Measurements from ENCODE around the gene MME. TPM values are rescaled to one million over a fixed set of nuclear protein-coding genes. Genes with fewer than 3 reads are reported as not detected.

MME gene
- total and polyA plus RNA-seq, 10 of the 15 experiments (the other 5 are each of a cell fraction or from before 2014, with no cell fraction given) = under 0.01 to 0.23 (median 0.09) TPM; not detected in 3

DNA sequence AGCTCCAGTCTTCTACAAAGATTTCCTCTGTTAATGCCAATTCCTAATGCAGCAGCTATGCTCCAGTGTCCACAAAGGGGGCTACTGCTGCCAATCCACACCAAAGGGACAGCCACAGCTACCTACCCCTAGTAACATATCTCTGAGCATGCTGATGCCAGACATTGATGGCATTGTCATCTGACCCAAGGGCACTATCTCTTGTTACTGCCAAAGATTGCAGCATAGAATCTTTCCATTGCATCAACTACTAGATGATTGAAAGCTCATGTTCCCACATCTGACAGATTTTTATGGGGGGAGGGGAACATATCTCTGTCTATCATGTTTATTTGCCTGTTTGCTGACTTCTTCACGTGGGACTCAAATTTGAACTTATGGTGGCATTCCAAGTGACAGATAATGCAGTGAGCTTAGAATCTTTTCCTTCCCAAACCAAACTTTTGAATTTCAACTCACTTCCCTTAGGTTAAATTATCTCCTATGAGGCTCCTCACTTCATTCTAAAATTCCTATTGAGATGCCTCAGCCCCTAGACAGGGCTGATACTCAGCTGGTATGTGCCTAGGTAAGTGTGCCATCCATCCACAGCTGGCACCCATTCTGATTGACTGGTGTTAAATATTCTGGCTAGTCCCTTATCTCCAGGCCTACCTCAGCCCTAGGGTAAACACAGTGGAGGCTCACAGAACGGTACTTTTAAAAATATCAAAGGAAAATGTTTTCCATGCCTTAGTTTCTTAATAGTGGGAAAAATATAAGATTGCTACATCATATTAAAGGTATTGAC is 113.0 kb downstream of the MME start (continued):
- TF ChIP-seq, protein P1, sequence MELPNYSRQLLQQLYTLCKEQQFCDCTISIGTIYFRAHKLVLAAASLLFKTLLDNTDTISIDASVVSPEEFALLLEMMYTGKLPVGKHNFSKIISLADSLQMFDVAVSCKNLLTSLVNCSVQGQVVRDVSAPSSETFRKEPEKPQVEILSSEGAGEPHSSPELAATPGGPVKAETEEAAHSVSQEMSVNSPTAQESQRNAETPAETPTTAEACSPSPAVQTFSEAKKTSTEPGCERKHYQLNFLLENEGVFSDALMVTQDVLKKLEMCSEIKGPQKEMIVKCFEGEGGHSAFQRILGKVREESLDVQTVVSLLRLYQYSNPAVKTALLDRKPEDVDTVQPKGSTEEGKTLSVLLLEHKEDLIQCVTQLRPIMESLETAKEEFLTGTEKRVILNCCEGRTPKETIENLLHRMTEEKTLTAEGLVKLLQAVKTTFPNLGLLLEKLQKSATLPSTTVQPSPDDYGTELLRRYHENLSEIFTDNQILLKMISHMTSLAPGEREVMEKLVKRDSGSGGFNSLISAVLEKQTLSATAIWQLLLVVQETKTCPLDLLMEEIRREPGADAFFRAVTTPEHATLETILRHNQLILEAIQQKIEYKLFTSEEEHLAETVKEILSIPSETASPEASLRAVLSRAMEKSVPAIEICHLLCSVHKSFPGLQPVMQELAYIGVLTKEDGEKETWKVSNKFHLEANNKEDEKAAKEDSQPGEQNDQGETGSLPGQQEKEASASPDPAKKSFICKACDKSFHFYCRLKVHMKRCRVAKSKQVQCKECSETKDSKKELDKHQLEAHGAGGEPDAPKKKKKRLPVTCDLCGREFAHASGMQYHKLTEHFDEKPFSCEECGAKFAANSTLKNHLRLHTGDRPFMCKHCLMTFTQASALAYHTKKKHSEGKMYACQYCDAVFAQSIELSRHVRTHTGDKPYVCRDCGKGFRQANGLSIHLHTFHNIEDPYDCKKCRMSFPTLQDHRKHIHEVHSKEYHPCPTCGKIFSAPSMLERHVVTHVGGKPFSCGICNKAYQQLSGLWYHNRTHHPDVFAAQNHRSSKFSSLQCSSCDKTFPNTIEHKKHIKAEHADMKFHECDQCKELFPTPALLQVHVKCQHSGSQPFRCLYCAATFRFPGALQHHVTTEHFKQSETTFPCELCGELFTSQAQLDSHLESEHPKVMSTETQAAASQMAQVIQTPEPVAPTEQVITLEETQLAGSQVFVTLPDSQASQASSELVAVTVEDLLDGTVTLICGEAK (IDR thresholded peaks at IDR 0.05; ENCODE audit: borderline replicate concordance) = no peak

DNA sequence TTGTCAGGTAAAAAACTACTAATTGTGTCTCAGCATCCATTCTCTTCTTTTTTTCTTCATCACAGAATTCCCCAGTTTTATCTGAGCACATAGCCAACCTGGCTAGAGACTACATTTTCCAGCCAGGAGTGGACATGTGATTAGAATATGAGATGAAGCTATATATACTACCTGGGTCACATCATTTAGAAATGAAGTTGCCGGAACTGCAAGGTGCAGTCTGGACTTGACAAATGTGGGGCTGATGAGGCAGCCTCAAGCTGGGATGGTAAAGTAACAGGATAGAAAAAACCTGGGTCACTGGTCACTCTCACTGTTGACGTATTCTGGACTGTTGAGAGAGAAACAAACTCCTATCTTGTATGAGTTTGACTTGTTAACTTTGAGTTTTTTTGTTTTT is 113.7 kb downstream of the MME start:
- FAIRE-seq (no peak), ATAC-seq (no peak), DNase-seq (ENCODE audit: low read depth, low spot score) (no peak)
- no peaks in the 10 kb centered on the region for H3K4me1 ChIP-seq (ENCODE audit: control insufficient read depth, insufficient read depth, low read length)
- H3K79me2 ChIP-seq (ENCODE audit: control insufficient read depth, insufficient read depth, low read length) = no peaks in the 10 kb centered on the region
- H3K9me3 ChIP-seq (replicated peaks; ENCODE audit: control insufficient read depth, insufficient read depth, low read length) = no peaks in the 10 kb centered on the region
- WGBS (ENCODE audit: insufficient coverage, insufficient replicate concordance, low lambda C conversion rate, missing lambda C conversion rate) = 50% methylated on average over 2 of the region's 2 CpGs
- POLR2A ChIA-PET = interaction anchor here (0.6 kb wide), 1 partner anchor 150 kb away, joined by 4 read pairs; no protein-coding TSS in a partner anchor
- no peak overlapping the region for H3K9ac ChIP-seq (ENCODE audit: control insufficient read depth, insufficient read depth, low read length)
- no peak overlapping the region for H3K4me3 ChIP-seq
- intact Hi-C loops (cut with micrococcal nuclease; ENCODE audit: unreplicated experiment) (no loop called here), in situ Hi-C loops (cut with MboI) (no loop called here)
- no peak overlapping the region for H2AFZ ChIP-seq (ENCODE audit: control insufficient read depth, low read depth, low read length)
- H3K4me2 ChIP-seq (ENCODE audit: control insufficient read depth, insufficient read depth) = no peak overlapping the region
- H3K27me3 ChIP-seq (replicated peaks in 1 of 2; ENCODE audit: control insufficient read depth in 2 of 2, insufficient read depth in 2 of 2, low read length in 1 of 2) = no peaks in the 10 kb centered on the region
- TF ChIP-seq POLR2AphosphoS5 (IDR thresholded peaks at IDR 0.05; ENCODE audit: low read length) = no peak
- TF ChIP-seq SMAD1 (IDR thresholded peaks at IDR 0.05; ENCODE audit: low read depth, partially characterized antibody) = no peak
- no peak for TF ChIP-seq CREB1 (IDR thresholded peaks at IDR 0.05; ENCODE audit: low read depth)
- TF ChIP-seq MTA3 (IDR thresholded peaks at IDR 0.05; ENCODE audit: borderline replicate concordance, low read length) = no peak
- TF ChIP-seq, protein P2, sequence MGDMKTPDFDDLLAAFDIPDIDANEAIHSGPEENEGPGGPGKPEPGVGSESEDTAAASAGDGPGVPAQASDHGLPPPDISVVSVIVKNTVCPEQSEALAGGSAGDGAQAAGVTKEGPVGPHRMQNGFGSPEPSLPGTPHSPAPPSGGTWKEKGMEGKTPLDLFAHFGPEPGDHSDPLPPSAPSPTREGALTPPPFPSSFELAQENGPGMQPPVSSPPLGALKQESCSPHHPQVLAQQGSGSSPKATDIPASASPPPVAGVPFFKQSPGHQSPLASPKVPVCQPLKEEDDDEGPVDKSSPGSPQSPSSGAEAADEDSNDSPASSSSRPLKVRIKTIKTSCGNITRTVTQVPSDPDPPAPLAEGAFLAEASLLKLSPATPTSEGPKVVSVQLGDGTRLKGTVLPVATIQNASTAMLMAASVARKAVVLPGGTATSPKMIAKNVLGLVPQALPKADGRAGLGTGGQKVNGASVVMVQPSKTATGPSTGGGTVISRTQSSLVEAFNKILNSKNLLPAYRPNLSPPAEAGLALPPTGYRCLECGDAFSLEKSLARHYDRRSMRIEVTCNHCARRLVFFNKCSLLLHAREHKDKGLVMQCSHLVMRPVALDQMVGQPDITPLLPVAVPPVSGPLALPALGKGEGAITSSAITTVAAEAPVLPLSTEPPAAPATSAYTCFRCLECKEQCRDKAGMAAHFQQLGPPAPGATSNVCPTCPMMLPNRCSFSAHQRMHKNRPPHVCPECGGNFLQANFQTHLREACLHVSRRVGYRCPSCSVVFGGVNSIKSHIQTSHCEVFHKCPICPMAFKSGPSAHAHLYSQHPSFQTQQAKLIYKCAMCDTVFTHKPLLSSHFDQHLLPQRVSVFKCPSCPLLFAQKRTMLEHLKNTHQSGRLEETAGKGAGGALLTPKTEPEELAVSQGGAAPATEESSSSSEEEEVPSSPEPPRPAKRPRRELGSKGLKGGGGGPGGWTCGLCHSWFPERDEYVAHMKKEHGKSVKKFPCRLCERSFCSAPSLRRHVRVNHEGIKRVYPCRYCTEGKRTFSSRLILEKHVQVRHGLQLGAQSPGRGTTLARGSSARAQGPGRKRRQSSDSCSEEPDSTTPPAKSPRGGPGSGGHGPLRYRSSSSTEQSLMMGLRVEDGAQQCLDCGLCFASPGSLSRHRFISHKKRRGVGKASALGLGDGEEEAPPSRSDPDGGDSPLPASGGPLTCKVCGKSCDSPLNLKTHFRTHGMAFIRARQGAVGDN (IDR thresholded peaks at IDR 0.05) = no peak
- no peak for TF ChIP-seq ZNF24 (IDR thresholded peaks at IDR 0.05)
- TF ChIP-seq HDAC6 (IDR thresholded peaks at IDR 0.05; ENCODE audit: unreplicated experiment) = no peak
- TF ChIP-seq YY1 (IDR thresholded peaks at IDR 0.05; ENCODE audit: low read depth, low read length) = no peak
- no peak for TF ChIP-seq RFX5 (IDR thresholded peaks at IDR 0.05; ENCODE audit: low read depth, low read length)
- TF ChIP-seq, protein P3, sequence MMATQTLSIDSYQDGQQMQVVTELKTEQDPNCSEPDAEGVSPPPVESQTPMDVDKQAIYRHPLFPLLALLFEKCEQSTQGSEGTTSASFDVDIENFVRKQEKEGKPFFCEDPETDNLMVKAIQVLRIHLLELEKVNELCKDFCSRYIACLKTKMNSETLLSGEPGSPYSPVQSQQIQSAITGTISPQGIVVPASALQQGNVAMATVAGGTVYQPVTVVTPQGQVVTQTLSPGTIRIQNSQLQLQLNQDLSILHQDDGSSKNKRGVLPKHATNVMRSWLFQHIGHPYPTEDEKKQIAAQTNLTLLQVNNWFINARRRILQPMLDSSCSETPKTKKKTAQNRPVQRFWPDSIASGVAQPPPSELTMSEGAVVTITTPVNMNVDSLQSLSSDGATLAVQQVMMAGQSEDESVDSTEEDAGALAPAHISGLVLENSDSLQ (IDR thresholded peaks at IDR 0.05) = no peak
- CTCF ChIA-PET = no interaction called here
- H3K36me3 ChIP-seq (ENCODE audit: control insufficient read depth in 2 of 2, insufficient read depth in 2 of 2, low read length in 1 of 2) = no peaks in the 10 kb centered on the region
- RAD21 ChIA-PET (ENCODE audit: unreplicated experiment) = no interaction called here
- no peaks in the 10 kb centered on the region for H4K20me1 ChIP-seq (ENCODE audit: control insufficient read depth, insufficient read depth)
- SMC1A ChIA-PET (ENCODE audit: uncharacterized antibody, unreplicated experiment) = no interaction called here
- H3K27ac ChIP-seq (ENCODE audit: control insufficient read depth, insufficient read depth) = no peak overlapping the region
- no TSS peak for BruUV-seq (replicated peaks)

All from GM12878 (cell line).